ENCODE measurements around the gene AUTS2.

The AUTS2 gene

GRCh38 chr7:69687739-69688433, 89.6 kb downstream of the AUTS2 start:
- no peak for DNase-seq (ENCODE audit: low read depth)

GRCh38 chr7:69690329-69690728, 92.1 kb downstream of the AUTS2 start:
- DNase-seq (ENCODE audit: low read depth) = no peak

GRCh38 chr7:69691327-69691726, 93.1 kb downstream of the AUTS2 start:
- no peak for DNase-seq (ENCODE audit: low read depth)

- no peak for DNase-seq (ENCODE audit: low read depth)
Measured at GRCh38 chr7:69691734-69692133, 93.5 kb downstream of the AUTS2 start.

- DNase-seq (ENCODE audit: low read depth) = no peak
Measured at GRCh38 chr7:69692611-69693010, 94.3 kb downstream of the AUTS2 start.

GRCh38 chr7:69693042-69693441, 94.8 kb downstream of the AUTS2 start:
- no peak for DNase-seq (ENCODE audit: low read depth)

- DNase-seq (ENCODE audit: low read depth) = no peak
Measured at GRCh38 chr7:69696054-69696591, 97.8 kb downstream of the AUTS2 start.

GRCh38 chr7:69696686-69697685, 98.7 kb downstream of the AUTS2 start:
- DNase-seq (ENCODE audit: low read depth) = no peak

- no peak for DNase-seq (ENCODE audit: low read depth)
Measured at GRCh38 chr7:69698109-69698825, 100.0 kb downstream of the AUTS2 start.

- DNase-seq (ENCODE audit: low read depth) = no peak
Measured at GRCh38 chr7:69699931-69700330, 101.7 kb downstream of the AUTS2 start.

- DNase-seq (ENCODE audit: low read depth) = no peak
Measured at GRCh38 chr7:69700331-69700730, 102.1 kb downstream of the AUTS2 start.

- no peak for DNase-seq (ENCODE audit: low read depth)
Measured at GRCh38 chr7:69701288-69701687, 103.0 kb downstream of the AUTS2 start.

GRCh38 chr7:69702357-69702756, 104.1 kb downstream of the AUTS2 start:
- DNase-seq (ENCODE audit: low read depth) = no peak

- DNase-seq (ENCODE audit: low read depth) = no peak
Measured at GRCh38 chr7:69703099-69703498, 104.8 kb downstream of the AUTS2 start.

- DNase-seq (ENCODE audit: low read depth) = no peak
Measured at GRCh38 chr7:69706070-69706469, 107.8 kb downstream of the AUTS2 start.

GRCh38 chr7:69708857-69709256, 110.6 kb downstream of the AUTS2 start:
- DNase-seq (ENCODE audit: low read depth) = no peak

- DNase-seq (ENCODE audit: low read depth) = no peak
Measured at GRCh38 chr7:69710768-69711438, 112.6 kb downstream of the AUTS2 start.

GRCh38 chr7:69714886-69715576, 116.8 kb downstream of the AUTS2 start:
- no peak for DNase-seq (ENCODE audit: low read depth)

GRCh38 chr7:69717221-69717620, 118.9 kb downstream of the AUTS2 start:
- no peak for DNase-seq (ENCODE audit: low read depth)

GRCh38 chr7:69719717-69720116, 121.4 kb downstream of the AUTS2 start:
- no peak for DNase-seq (ENCODE audit: low read depth)

- DNase-seq (ENCODE audit: low read depth) = no peak
Measured at GRCh38 chr7:69722843-69723242, 124.6 kb downstream of the AUTS2 start.
